ENCODE data around the gene GRHL3.

GRHL3 gene

GRCh38 chr1:24374891-24375786 is 56.0 kb downstream of the GRHL3 start:
- DNase-seq: no peak

- no peak for DNase-seq
Measured at GRCh38 chr1:24379733-24380315, 60.7 kb downstream of the GRHL3 start.

GRCh38 chr1:24380508-24380907 is 61.4 kb downstream of the GRHL3 start:
- DNase-seq: no peak

- no peak for DNase-seq
Measured at GRCh38 chr1:24381256-24381655, 62.1 kb downstream of the GRHL3 start.

- no peak for DNase-seq
Measured at GRCh38 chr1:24382165-24382577, 63.0 kb downstream of the GRHL3 start.

- no peak for DNase-seq
Measured at GRCh38 chr1:24383381-24383940, 64.3 kb downstream of the GRHL3 start.

- no peak for DNase-seq
Measured at GRCh38 chr1:24384251-24385090, 65.3 kb downstream of the GRHL3 start.

GRCh38 chr1:24385160-24385940 is 66.2 kb downstream of the GRHL3 start:
- no peak for DNase-seq

- no peak for DNase-seq
Measured at GRCh38 chr1:24386241-24386640, 67.1 kb downstream of the GRHL3 start.

- DNase-seq: no peak
Measured at GRCh38 chr1:24386931-24387330, 67.8 kb downstream of the GRHL3 start.

GRCh38 chr1:24387636-24388175 is 68.5 kb downstream of the GRHL3 start:
- no peak for DNase-seq

- DNase-seq: no peak
Measured at GRCh38 chr1:24388331-24388885, 69.3 kb downstream of the GRHL3 start.

- DNase-seq: no peak
Measured at GRCh38 chr1:24389231-24389678, 70.1 kb downstream of the GRHL3 start.

- no peak for DNase-seq
Measured at GRCh38 chr1:24390924-24391782, 72.0 kb downstream of the GRHL3 start.

GRCh38 chr1:24391882-24392603 is 72.9 kb downstream of the GRHL3 start:
- DNase-seq: no peak

- no peak for DNase-seq
Measured at GRCh38 chr1:24392604-24392946, 73.4 kb downstream of the GRHL3 start.

GRCh38 chr1:24392982-24393650 is 74.0 kb downstream of the GRHL3 start:
- DNase-seq: no peak

GRCh38 chr1:24393892-24394291 is 74.7 kb downstream of the GRHL3 start:
- no peak for DNase-seq

GRCh38 chr1:24400065-24400464 is 80.9 kb downstream of the GRHL3 start:
- DNase-seq: no peak
